NCI-H1930 (cell line): ENCODE measurements around the gene RBMX.
"Not testable (repeated sequence)": the region's sequence is repeated elsewhere in the genome, so short reads cannot be mapped to it uniquely, and the experiment has no call there.

Experiments used
- DNase-seq, 2 experiments: peaks; one replicate each; lab custom pipeline; 2025; lab: John Stamatoyannopoulos, UW

Gene RBMX

DNA sequence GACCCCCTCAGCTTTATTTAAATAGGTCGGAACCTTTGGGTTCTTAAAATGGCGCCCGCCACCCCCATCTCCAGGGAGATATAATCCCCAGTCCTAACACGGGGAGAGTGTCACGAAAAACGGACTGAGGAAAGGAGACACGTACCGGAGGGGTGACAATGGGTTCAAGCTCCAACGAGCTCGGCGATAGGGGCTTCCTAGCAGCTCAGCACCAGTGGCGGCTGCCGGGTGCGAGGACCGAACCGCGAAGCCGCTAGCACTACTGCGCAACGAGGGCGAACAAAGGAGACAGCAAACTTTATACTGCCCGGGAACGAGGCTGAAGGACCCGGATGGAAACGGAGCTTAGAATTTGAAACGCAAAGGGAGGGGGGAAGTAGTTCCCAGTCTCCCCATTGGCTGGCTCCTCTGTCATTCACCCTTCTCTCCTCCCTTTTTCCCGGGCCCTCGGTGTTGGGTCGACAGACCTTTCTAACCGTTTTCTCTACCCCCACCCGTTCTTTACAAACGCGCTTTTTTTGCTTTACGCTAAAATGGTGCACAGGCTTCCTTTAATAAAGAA is at the start of gene RBMX:
RBMX (minus strand) TSS at position 274 of the 562 bp plus-strand sequence. CDS start 1,298 bp downstream, outside the sequence.
- DNase-seq: peak; percentile 86 to 89

GRCh38 chrX:136921438-136921837 is 40.9 kb upstream of the RBMX start:
- not testable (repeated sequence) for DNase-seq

- DNase-seq: no peak
Measured at GRCh38 chrX:136920001-136920400, 39.5 kb upstream of the RBMX start.

DNA sequence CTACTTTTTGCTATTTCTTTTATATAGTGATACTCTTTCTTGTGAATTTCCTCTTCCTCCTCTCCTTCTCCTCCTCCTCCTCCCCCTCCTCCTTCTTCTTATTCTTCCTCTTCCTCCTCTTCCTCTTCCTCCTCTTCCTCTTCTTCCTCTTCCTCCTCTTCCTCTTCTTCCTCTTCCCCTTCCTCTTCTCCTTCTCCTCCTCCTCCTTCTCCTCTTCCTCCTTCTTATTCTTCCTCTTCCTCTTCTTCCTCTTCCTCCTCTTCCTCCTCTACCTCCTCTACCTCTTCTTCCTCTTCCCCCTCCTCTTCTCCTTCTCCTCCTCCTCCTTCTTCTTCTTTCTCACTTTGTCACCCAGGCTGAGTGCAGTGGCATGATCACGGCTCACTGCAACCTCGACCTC is 36.3 kb upstream of the RBMX start:
- DNase-seq: no peak

- DNase-seq: not testable (repeated sequence)
Measured at GRCh38 chrX:136911661-136912060, 31.1 kb upstream of the RBMX start.

GRCh38 chrX:136911253-136911652 is 30.7 kb upstream of the RBMX start:
- no peak for DNase-seq

DNA sequence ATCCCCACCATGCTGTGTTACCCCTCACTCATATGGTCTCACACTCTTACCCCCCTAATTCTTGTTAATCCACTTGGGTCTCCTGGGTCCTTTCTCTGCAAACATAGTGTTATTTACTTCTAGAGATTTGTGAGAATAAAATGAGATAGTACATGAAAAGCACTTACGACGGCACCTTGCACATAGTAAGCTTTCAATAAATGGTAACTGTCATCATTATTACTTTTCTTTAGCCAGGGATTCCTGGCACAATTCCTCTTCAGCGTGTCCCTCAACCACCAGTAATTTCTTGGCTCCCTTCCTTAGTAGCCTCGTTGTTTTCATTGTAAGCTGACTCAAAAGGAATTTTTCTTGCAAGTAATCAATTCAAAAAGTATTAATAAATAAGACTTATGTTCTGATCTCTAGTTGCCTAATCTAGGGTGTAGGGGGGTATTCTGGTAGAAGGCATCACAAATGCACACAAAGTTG is 30.1 kb upstream of the RBMX start:
- no peak for DNase-seq

DNA sequence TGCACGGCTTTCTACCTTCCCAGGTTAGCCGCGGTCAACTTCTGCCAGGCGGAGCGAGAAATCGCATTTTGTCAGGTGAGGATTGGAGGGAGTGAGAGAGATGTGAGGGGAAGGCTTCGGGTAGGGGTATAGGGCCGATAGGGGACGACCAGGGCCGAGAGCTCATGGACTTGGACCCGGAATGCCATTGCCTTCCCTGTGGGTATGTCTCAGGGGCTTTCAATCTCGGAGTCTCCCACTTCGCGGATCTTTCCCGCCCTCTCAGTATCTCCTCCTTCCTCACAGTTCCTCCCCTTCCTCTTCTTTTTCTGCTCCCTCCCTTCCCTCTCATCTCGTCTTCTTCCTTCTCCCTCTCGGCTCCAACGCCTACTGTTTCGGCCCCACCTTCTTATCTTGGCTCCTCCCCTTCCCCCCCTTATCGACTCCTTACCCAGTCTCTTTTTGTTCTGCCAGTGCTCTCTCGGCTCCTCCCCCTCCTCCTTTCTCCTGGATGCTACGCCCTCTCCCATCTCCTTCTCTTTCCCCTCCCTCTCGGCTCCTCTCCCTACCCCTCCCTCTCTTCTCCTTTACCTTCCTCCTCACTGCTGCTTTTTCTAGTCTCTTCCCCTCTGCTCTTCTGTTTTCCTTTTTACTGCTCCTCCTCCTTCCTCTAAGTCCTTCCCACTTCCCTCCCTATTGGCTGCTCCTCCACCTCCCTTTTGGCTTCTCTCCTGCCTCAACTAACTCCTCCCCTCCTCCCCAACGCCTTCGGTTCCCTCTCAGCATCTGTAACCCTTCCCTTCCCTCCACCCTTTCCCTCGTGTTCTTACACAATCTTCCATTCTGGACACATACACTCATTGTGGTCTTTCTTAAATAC is 29.4 kb upstream of the RBMX start:
- peak; percentile 40 to 66 for DNase-seq

DNA sequence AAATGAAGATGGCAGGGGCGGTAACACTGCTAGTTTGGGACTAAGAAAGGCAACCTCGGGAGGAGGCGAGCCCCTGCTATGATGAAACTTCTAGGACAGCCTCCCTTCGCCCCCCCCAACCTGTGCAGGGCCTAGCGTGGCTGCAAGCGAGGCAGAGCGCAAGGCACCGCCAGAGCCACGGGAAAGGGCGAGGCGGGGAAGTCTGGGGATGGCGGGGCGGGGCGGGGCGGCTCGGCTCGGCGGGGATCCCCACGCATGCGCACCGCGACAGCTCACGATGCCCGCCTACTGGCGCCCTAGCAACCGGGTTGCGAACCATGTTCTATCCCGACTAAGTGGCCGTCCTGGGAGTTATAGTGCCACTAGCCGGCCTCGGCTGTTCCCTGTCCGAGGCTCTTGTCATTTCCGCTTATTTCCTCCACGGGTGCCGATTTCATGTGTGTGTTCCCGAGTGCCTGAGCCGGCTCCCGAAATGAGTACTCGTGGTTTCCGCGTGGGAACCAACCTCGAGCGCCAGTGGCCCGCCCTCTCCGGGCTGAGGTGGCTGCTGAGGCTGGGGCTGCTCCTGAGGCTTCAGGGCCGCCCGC is 28.7 kb upstream of the RBMX start:
- peak; percentile 48 to 77 for DNase-seq

- DNase-seq: no peak
Measured at GRCh38 chrX:136907621-136908020, 27.1 kb upstream of the RBMX start.

DNA sequence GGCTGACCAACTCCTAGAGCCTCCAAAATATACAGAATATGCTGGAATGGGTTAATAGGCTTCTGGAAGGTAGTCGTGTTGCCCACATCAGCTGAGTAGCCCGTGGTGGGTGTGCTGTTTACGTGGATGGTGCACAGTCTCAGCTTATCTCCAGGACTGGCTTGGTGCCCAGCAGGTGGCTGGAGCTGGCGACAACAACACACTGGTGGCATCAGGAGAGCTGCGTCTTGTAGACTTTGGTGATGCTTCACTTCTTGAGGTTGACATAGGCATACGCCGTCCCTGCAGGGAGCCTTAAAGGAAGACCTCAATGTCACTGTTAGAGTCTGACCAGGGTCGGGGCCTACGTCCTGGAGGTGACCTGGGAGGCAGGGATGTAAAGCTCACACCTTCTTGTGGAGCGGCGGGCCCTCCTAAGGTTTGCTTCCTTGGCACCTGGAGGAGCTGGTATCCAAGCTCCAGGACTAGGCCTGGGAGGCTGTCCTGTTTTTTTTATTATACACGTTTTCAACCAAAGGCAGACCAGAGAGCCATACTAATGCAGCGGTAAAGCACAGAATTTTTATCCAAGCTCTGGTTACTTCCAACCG is 26.5 kb upstream of the RBMX start:
- no peak for DNase-seq

GRCh38 chrX:136904067-136904466 is 23.5 kb upstream of the RBMX start:
- DNase-seq: not testable (repeated sequence)

DNA sequence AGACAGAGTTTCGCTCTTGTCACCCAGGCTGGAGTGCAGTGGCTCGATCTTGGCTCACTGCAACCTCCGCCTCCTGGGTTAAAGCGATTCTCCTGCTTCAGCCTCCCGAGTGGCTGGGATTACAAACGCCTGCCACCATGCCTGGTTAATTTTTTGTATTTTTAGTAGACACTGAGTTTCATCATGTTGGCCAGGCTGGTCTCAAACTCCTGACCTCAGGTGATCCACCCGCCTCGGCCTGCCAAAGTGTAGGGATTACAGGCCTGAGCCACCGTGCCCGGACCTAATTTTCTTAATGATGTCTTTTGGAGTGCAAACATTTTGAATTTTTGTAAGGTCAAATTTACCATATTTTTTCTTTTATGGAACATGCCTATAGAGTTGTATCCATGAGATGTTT is 19.5 kb upstream of the RBMX start:
- not testable (repeated sequence) for DNase-seq

GRCh38 chrX:136899221-136899620 is 18.7 kb upstream of the RBMX start:
- no peak for DNase-seq

DNA sequence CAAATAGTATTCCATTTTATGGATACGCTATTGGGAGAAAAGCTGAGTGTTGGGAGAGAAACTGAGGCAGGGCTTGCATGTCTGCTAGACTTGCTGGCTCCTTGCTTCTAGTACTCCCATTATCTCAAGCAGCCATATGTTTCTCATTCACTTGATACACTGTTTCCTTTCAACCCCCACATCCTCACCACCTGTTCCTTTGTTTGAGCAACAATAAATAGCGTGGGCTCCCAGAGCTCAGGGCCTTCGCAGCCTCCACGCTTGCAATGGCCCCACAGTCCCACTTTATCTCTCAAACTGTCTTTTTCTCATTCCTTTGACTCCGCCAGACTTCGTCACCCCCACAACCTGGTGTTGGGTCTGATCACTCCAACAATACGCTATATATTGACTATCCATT is 18.2 kb upstream of the RBMX start:
- not testable (repeated sequence) for DNase-seq

DNA sequence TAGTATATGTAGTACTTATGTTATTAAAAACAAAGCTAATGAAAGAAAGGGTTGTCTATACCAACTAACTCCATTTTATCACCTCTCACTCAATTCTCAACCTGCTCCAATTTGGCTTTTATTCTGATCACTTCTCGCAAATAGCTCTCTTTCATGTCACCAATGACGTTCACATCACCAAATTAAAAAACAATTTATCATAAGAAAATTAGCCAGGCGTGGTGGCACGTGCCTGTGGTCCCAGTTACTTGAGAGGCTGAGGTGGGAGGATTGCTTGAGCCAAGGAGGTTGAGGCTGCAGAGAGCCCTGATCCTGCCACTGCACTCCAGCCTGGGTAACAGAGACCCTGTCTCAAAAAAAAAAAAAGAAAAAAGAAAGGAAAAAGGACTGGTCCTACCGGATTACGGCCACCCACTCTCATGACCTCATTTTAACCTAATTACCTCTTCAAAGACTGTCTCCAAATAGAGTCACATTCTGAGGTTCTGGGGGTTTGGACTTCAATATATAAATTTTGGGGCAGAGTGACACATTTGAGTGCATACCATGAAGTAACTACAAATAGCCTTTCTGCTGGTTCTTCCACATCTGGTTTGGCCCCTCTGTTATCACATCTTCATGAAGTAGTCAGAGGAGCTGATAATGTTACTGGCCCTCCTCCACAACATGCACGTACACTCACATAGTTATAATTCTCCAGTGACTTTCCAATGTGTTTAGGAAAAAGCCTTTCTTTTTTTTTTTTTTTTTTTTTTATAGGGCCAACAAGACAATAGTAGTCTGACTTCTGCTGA is 15.8 kb upstream of the RBMX start:
- DNase-seq: no peak

DNA sequence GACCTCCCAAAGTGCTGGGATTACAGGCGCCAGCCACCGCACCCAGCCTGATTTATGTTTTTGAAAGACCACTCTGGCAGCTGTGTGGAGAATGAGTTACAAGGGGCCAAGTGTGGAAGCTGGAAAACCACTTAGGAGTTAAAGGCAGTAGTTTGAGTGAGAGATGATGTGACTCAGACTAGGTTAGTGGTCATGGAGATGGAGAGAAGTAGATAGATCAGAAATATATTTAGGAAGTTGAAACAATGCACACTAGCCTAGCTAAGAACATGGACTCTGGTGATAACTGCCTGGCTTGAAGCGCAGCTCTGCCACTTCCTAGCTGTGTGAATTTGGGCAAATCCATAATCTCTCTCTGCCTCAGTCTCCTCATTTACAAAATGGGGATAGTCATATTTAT is 11.9 kb upstream of the RBMX start:
- DNase-seq: no peak

GRCh38 chrX:136890596-136890995 is 10.1 kb upstream of the RBMX start:
- DNase-seq: not testable (repeated sequence)

GRCh38 chrX:136889269-136889668 is 8.7 kb upstream of the RBMX start:
- DNase-seq: no peak

- DNase-seq: no peak
Measured at GRCh38 chrX:136880003-136880451, 498 bp downstream of the RBMX start.

DNA sequence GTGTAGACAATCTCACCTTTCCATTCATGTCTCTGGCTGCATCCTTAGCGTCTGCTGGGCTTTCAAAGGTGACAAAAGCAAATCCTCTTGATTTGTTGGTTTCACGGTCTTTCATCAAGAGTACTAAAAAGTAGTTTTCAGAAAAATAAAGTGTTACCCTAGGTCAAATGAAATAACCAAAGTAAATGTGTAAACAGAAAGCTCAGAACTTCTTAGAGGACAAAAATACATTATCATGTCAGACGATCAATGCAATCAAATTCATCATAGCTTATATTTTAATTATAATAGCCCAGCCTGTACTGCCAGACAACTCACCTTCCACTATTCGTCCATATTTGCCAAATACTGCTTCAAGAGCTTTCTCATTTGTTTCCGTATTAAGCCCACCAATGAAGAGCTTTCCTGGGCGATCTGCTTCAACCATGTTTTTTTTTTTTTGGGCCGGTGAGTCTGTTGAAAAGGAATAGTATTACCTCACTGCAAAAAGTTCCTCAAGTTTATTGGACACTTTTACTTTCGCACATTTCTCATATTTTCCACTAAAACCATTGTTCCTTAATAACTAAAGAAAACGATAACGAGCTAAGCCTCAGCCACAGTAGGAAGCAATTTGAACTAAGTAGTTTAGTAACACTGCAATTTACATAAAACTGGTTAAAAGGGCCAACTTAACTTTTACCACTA is 1.4 kb downstream of the RBMX start:
- DNase-seq: no peak
